Superior temporal gyrus (tissue), 1 donor: Measurements from ENCODE around the gene MMS19.

Experiments used
- DNase-seq: peaks from one replicate; pipeline ENCODE4 v3.0.0-alpha.2; 2016; ENCODE audit errors: extremely low spot score

Gene MMS19

GRCh38 chr10:97463363-97464132, 34.7 kb downstream of the MMS19 start:
- peak; percentile 80 for DNase-seq

- DNase-seq, result no peak
Observed at GRCh38 chr10:97462309-97462708, 35.9 kb downstream of the MMS19 start.

- DNase-seq, result no peak
Observed at GRCh38 chr10:97459933-97460332, 38.3 kb downstream of the MMS19 start.

- DNase-seq, result no peak
Observed at GRCh38 chr10:97459111-97459510, 39.1 kb downstream of the MMS19 start.

- DNase-seq, result no peak
Observed at GRCh38 chr10:97456686-97457065, 41.5 kb downstream of the MMS19 start.

GRCh38 chr10:97456034-97456685, 42.1 kb downstream of the MMS19 start:
- no peak for DNase-seq

GRCh38 chr10:97454330-97455036, 43.7 kb downstream of the MMS19 start:
- DNase-seq, result peak; percentile 26

- DNase-seq, result no peak
Observed at GRCh38 chr10:97452352-97452751, 45.9 kb downstream of the MMS19 start.

GRCh38 chr10:97451605-97452004, 46.6 kb downstream of the MMS19 start:
- DNase-seq, result no peak

- DNase-seq, result no peak
Observed at GRCh38 chr10:97450828-97451227, 47.4 kb downstream of the MMS19 start.

- peak; percentile 99 for DNase-seq
Observed at GRCh38 chr10:97445722-97446639, 52.2 kb downstream of the MMS19 start, which contains the start of the genes EXOSC1 and ZDHHC16. EXOSC1 (minus strand) TSS chr10:97446006; CDS start chr10:97445985, 21 bp downstream. ZDHHC16 (plus strand) TSS chr10:97446175; CDS start chr10:97451676, 5,501 bp downstream.

GRCh38 chr10:97445357-97445721, 52.9 kb downstream of the MMS19 start:
- no peak for DNase-seq

- no peak for DNase-seq
Observed at GRCh38 chr10:97444212-97444611, 54.0 kb downstream of the MMS19 start.

- no peak for DNase-seq
Observed at GRCh38 chr10:97442277-97442676, 55.9 kb downstream of the MMS19 start.

GRCh38 chr10:97435211-97435610, 63.0 kb downstream of the MMS19 start:
- DNase-seq, result no peak

- DNase-seq, result no peak
Observed at GRCh38 chr10:97434557-97434956, 63.7 kb downstream of the MMS19 start.

GRCh38 chr10:97434055-97434454, 64.2 kb downstream of the MMS19 start:
- no peak for DNase-seq

- DNase-seq, result no peak
Observed at GRCh38 chr10:97428572-97428981, 69.6 kb downstream of the MMS19 start.

GRCh38 chr10:97427571-97428179, 70.5 kb downstream of the MMS19 start:
- DNase-seq, result no peak

GRCh38 chr10:97426776-97427570, 71.2 kb downstream of the MMS19 start:
- no peak for DNase-seq
